Measurements from ENCODE around the gene CDH5.

The CDH5 gene

GRCh38 chr16:66359012-66359411 lies 7.5 kb upstream of the CDH5 start:
- H3K27me3 ChIP-seq = peaks cover 6% of the 10 kb centered on the region; the same call in 1 of the 2 replicates
- no peaks in the 10 kb centered on the region for H3K9me3 ChIP-seq
- no peak for TF ChIP-seq CTCF (IDR thresholded peaks at IDR 0.05; ENCODE audit: low read depth, low read length)
- H3K4me3 ChIP-seq (ENCODE audit: low read depth, low read length) = no peak overlapping the region
- no peak for DNase-seq
- H3K36me3 ChIP-seq = no peaks in the 10 kb centered on the region
- no peaks in the 10 kb centered on the region for H3K4me1 ChIP-seq

- no peaks in the 10 kb centered on the region for H3K27me3 ChIP-seq
- H3K9me3 ChIP-seq = no peaks in the 10 kb centered on the region
- no peak for TF ChIP-seq CTCF (IDR thresholded peaks at IDR 0.05; ENCODE audit: low read depth, low read length)
- no peaks in the 10 kb centered on the region for H3K36me3 ChIP-seq
- H3K4me1 ChIP-seq = no peaks in the 10 kb centered on the region
- H3K4me3 ChIP-seq (ENCODE audit: low read depth, low read length) = no peak overlapping the region
- peak; percentile 37 for DNase-seq
Observed at GRCh38 chr16:66359811-66360608, 6.5 kb upstream of the CDH5 start.

GRCh38 chr16:66360624-66361324 lies 5.7 kb upstream of the CDH5 start:
- TF ChIP-seq CTCF (IDR thresholded peaks at IDR 0.05; ENCODE audit: low read depth, low read length) = no peak
- H3K27me3 ChIP-seq = no peaks in the 10 kb centered on the region
- no peak overlapping the region for H3K4me3 ChIP-seq (ENCODE audit: low read depth, low read length)
- no peaks in the 10 kb centered on the region for H3K36me3 ChIP-seq
- no peaks in the 10 kb centered on the region for H3K4me1 ChIP-seq
- DNase-seq = no peak
- H3K9me3 ChIP-seq = no peaks in the 10 kb centered on the region

- Histone ChIP-seq H3K9me3 (no peaks in the 10 kb centered on the region), H3K27me3 (no peaks in the 10 kb centered on the region), H3K4me3 (ENCODE audit: low read depth, low read length) (no peak overlapping the region), H3K4me1 (no peaks in the 10 kb centered on the region), H3K36me3 (no peaks in the 10 kb centered on the region)
- TF ChIP-seq CTCF (IDR thresholded peaks at IDR 0.05; ENCODE audit: low read depth, low read length) = no peak
- DNase-seq = no peak
Observed at GRCh38 chr16:66361604-66362135, 4.8 kb upstream of the CDH5 start.

- no peak for TF ChIP-seq CTCF (IDR thresholded peaks at IDR 0.05; ENCODE audit: low read depth, low read length)
- no peaks in the 10 kb centered on the region for H3K9me3 ChIP-seq
- H3K27me3 ChIP-seq = no peaks in the 10 kb centered on the region
- no peak overlapping the region for H3K4me3 ChIP-seq (ENCODE audit: low read depth, low read length)
- H3K36me3 ChIP-seq = no peaks in the 10 kb centered on the region
- no peaks in the 10 kb centered on the region for H3K4me1 ChIP-seq
- no peak for DNase-seq
Observed at GRCh38 chr16:66363211-66363777, 3.2 kb upstream of the CDH5 start.

Data from BE2C (cell line).